ENCODE measurements around the gene MT1X.

Gene MT1X

GRCh38 chr16:56722200-56722842 is 40.1 kb downstream of the MT1X start:
- no peak for DNase-seq (ENCODE audit: extremely low read depth, low read depth)
- no peak for TF ChIP-seq CTCF (IDR thresholded peaks at IDR 0.05; ENCODE audit: low read depth, low read length)

- no peak for TF ChIP-seq CTCF (IDR thresholded peaks at IDR 0.05; ENCODE audit: low read depth, low read length)
- no peak for DNase-seq (ENCODE audit: extremely low read depth, low read depth)
These were observed 41.9 kb downstream of the MT1X start for GRCh38 chr16:56724191-56724590.

DNA sequence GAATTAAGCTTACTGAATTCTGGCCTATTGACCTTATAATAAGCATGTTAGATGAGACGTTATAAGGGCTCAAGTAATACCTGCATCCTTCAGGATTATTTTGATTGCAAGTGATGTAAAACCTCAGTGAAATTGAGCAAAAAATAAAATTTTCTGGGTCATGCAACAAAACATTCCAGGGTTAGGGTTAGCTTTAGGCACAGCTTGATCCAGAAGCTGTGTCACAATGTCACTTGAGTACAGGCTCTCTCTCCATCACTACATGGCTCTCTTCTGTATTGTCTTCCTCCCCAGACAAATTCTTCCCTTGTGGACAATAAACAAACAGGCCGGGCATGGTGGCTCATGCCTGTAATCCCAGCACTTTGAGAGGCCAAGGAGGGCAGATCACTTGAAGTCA is 44.0 kb downstream of the MT1X start:
- TF ChIP-seq CTCF (IDR thresholded peaks at IDR 0.05; ENCODE audit: low read depth, low read length), result no peak
- no peak for DNase-seq (ENCODE audit: extremely low read depth, low read depth)

- TF ChIP-seq CTCF (IDR thresholded peaks at IDR 0.05; ENCODE audit: low read depth, low read length), result no peak
These were observed 44.7 kb downstream of the MT1X start for GRCh38 chr16:56726926-56727325.

DNA sequence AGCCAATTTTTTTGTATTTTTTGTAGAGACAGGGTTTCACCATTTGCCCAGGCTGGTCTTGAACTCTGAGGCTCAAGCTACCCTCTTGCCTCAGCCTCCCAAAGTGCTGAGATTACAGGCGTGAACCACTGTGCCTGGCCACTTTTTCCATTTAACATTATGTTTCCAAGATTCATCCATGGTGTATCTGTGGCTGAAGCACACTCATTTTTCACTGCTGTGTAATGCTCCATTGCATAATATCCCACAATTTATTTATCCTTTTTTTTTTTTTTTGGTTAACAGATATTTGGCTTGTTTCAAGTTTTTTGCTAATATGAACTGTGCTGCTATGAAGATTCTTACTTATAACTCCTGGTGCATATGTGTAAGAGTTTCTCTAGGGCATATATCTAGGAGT is 45.8 kb downstream of the MT1X start:
- DNase-seq (ENCODE audit: extremely low read depth, low read depth), result no peak
- TF ChIP-seq CTCF (IDR thresholded peaks at IDR 0.05; ENCODE audit: low read depth, low read length), result no peak

More at GRCh38 chr16:56726926-56727325, 44.7 kb downstream of the MT1X start:
- no peak for DNase-seq (ENCODE audit: extremely low read depth, low read depth)

GRCh38 chr16:56728980-56729734 is 46.9 kb downstream of the MT1X start:
- DNase-seq (ENCODE audit: extremely low read depth, low read depth), result no peak
- no peak for TF ChIP-seq CTCF (IDR thresholded peaks at IDR 0.05; ENCODE audit: low read depth, low read length)
